CD14-positive monocyte (primary cell): ENCODE measurements around the gene RDH12. TPM values are rescaled to one million over a fixed set of nuclear protein-coding genes. Genes with fewer than 3 reads are reported as not detected.

Experiments
- DNase-seq, 3 donors: peaks; one replicate each; pipeline ENCODE4 v3.0.0-alpha.2; 2011 to 2022
- H2AFZ ChIP-seq: 2 replicates; pipeline ENCODE4 v1.6.0; 2012; ENCODE audit warnings: mild to moderate bottlenecking, low read depth, low read length, inconsistent platforms; ENCODE audit not compliant: insufficient read depth, poor library complexity, severe bottlenecking
- H3K27ac ChIP-seq, 2 donors: 1 replicate in 1 of 2; 2 replicates in 1 of 2; pipeline ENCODE4 v1.5.1; 2012 to 2013; ENCODE audit warnings: low read length in 2 of 2, control low read depth in 1 of 2, inconsistent platforms in 1 of 2, low read depth in 1 of 2, mild to moderate bottlenecking in 1 of 2
- H3K27me3 ChIP-seq, 2 donors: one replicate each; pipeline versions ENCODE4 v1.6.0 to v1.6.1; 2011 to 2013; ENCODE audit warnings: low read length in 2 of 2; ENCODE audit not compliant: control insufficient read depth in 2 of 2, insufficient read depth in 2 of 2
- H3K36me3 ChIP-seq, 2 donors: replicated peaks in 1 of 2; 1 replicate in 1 of 2; 2 replicates in 1 of 2; pipeline versions ENCODE4 v1.5.1 to v1.6.1; 2012 to 2013; ENCODE audit warnings: low read length in 2 of 2, control low read depth in 1 of 2, inconsistent platforms in 1 of 2, mild to moderate bottlenecking in 1 of 2; ENCODE audit not compliant: insufficient read depth in 2 of 2, control insufficient read depth in 1 of 2
- H3K4me1 ChIP-seq, 2 donors: 1 replicate in 1 of 2; 2 replicates in 1 of 2; pipeline versions ENCODE4 v1.5.1 to v1.6.1; 2012 to 2013; ENCODE audit warnings: low read length in 2 of 2, control low read depth in 1 of 2, inconsistent platforms in 1 of 2, mild to moderate bottlenecking in 1 of 2, moderate library complexity in 1 of 2; ENCODE audit not compliant: insufficient read depth in 2 of 2, control insufficient read depth in 1 of 2
- H3K4me2 ChIP-seq: replicated peaks from 2 replicates; pipeline ENCODE3; 2012; ENCODE audit warnings: low read length, moderate library complexity, mild to moderate bottlenecking; ENCODE audit not compliant: poor library complexity, severe bottlenecking; ENCODE audit errors: extremely low read depth
- H3K4me3 ChIP-seq, 3 experiments: fragments of 200-600 bp in 1 of 3; sonication (generic) in 1 of 3; replicated peaks in 1 of 3; 1 replicate in 2 of 3; 2 replicates in 1 of 3; pipeline ENCODE4 v1.5.1; 2011 to 2013; ENCODE audit warnings: low read length in 3 of 3, mild to moderate bottlenecking in 3 of 3, control low read depth in 2 of 3, low read depth in 2 of 3, inconsistent platforms in 1 of 3, moderate library complexity in 1 of 3
- H3K79me2 ChIP-seq: 2 replicates; pipeline ENCODE4 v1.6.0; 2012; ENCODE audit warnings: mild to moderate bottlenecking, control low read depth, inconsistent platforms, low read length, moderate library complexity; ENCODE audit not compliant: insufficient read depth
- H3K9ac ChIP-seq: 2 replicates; pipeline ENCODE4 v1.6.0; 2017; ENCODE audit warnings: low read length, mild to moderate bottlenecking; ENCODE audit not compliant: insufficient read depth, poor library complexity, severe bottlenecking
- H3K9me3 ChIP-seq, 2 donors: replicated peaks in 1 of 2; 1 replicate in 1 of 2; 2 replicates in 1 of 2; pipeline versions ENCODE4 v1.5.1 to v1.6.1; 2012 to 2013; ENCODE audit warnings: low read length in 2 of 2, control low read depth in 1 of 2; ENCODE audit not compliant: control insufficient read depth in 1 of 2, insufficient read depth in 1 of 2
- H4K20me1 ChIP-seq: 2 replicates; pipeline ENCODE4 v1.6.0; 2012; ENCODE audit warnings: mild to moderate bottlenecking, low read length, control low read depth, moderate library complexity; ENCODE audit not compliant: insufficient read depth
- H3K27ac Mint-ChIP-seq, 7 donors: one replicate each; pipeline ENCODE4 v1.8.0; 2020; ENCODE audit warnings: mild to moderate bottlenecking in 7 of 7, mixed read lengths in 7 of 7, moderate library complexity in 6 of 7, inconsistent platforms in 2 of 7
- H3K27me3 Mint-ChIP-seq, 3 donors: one replicate each; pipeline ENCODE4 v1.8.0; 2021 to 2022; ENCODE audit warnings: low read depth in 3 of 3, mild to moderate bottlenecking in 3 of 3, mixed read lengths in 3 of 3, moderate library complexity in 3 of 3, inconsistent platforms in 1 of 3
- H3K36me3 Mint-ChIP-seq, 2 donors: one replicate each; pipeline ENCODE4 v1.8.0; 2020; ENCODE audit warnings: mixed read lengths in 2 of 2, inconsistent platforms in 1 of 2, mild to moderate bottlenecking in 1 of 2
- H3K4me1 Mint-ChIP-seq: one replicate; pipeline ENCODE4 v1.8.0; 2020; ENCODE audit warnings: mild to moderate bottlenecking, mixed read lengths
- H3K4me3 Mint-ChIP-seq, 2 donors: one replicate each; pipeline ENCODE4 v1.8.0; 2020; ENCODE audit warnings: mild to moderate bottlenecking in 2 of 2, mixed read lengths in 2 of 2, moderate library complexity in 1 of 2
- H3K9me3 Mint-ChIP-seq, 7 donors: one replicate each; pipeline ENCODE4 v1.8.0; 2020 to 2022; ENCODE audit warnings: mixed read lengths in 7 of 7, mild to moderate bottlenecking in 6 of 7, moderate library complexity in 6 of 7, inconsistent platforms in 2 of 7
- WGBS: methylation state at CpG from one replicate; pipeline ENCODE4 v1.1.5; 2013; ENCODE audit warnings: missing lambda C conversion rate; ENCODE audit not compliant: insufficient coverage; 5-methylcytosine and 5-hydroxymethylcytosine counted together
- intact Hi-C, 2 donors: fragments of 100-400 bp; cut with micrococcal nuclease; formaldehyde crosslinking; loops; one replicate each; pipeline versions ENCODE4 v1.15.0 to v1.15.1; 2023
- polyA plus RNA-seq, 3 donors: library from polyadenylated mRNA; depleted of rRNA in 1 of 3; unstranded in 2 of 3; stranded (reverse) in 1 of 3; fragments of 300-500 nt in 2 of 3; fragments of >200 nt in 1 of 3; fragmentation: Illumina TruSeq in 2 of 3; gene quantifications; 1 replicate in 2 of 3; 2 replicates in 1 of 3; pipeline ENCODE4 v1.2.3, GENCODE V29; 2012 to 2021
- TF ChIP-seq, protein P1 (sequence below): fragments of 200-600 bp; IDR thresholded peaks from one replicate; pipeline ENCODE4 v1.8.0; 2022; ENCODE audit warnings: antibody characterized with exemption, mild to moderate bottlenecking

Gene RDH12
- polyA plus RNA-seq, 3 donors: 0.17 TPM; not detected in 2

DNA sequence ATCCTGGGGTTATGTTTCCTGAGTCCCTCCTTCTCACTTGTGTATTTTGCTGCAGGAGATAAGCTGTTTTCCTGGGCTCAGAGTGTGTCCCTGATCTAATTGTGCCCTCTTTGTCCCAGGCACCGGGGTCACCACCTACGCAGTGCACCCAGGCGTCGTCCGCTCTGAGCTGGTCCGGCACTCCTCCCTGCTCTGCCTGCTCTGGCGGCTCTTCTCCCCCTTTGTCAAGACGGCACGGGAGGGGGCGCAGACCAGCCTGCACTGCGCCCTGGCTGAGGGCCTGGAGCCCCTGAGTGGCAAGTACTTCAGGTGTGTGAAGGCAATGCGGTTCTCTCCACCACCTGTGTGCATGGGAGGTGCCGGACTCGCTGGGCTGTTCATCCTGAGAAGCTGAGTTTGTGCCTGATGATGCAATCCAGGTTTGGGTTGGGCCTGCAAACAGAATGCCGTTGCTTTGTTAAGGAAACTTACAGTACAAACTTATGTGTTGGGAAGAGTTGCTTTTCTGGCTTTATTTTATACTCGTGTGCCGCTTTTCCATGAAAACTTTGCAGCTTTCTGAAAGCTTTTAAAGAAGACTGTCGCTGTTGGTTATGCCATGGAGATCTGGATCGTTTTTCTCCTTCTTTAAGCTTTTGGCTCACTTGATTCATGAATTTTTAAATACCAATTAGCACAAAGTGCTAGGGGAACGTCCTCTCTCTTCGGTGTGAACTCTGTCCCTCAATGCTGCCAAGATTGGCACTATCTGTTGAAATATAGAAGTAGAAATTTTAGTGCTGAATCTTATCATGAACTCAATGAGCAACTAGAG, 27.6 kb downstream of the RDH12 start:
- 92% methylated on average over 16 of the region's 21 CpGs for WGBS
- Mint-ChIP-seq H3K4me3 (no peak overlapping the region), H3K36me3 (no peaks in the 10 kb centered on the region)

DNA sequence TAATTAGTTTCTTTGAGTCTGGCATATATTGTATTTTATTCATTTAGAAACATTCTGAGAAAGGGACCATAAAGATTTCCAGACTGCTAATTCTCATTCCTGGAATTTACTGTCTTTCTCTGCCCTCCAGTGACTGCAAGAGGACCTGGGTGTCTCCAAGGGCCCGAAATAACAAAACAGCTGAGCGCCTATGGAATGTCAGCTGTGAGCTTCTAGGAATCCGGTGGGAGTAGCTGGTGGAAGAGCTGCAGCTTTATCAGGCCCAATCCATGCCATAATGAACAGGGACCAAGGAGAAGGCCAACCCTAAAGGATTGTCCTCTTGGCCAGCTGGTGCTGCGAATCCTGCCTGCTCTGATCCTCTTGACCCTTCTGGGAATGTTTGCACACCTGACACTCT, 31.9 kb downstream of the RDH12 start:
- H3K9ac ChIP-seq: no peak overlapping the region
- 96% methylated on average over 4 of the region's 4 CpGs for WGBS

More for the DNA sequence above, 27.6 kb downstream of the RDH12 start:
- no peak overlapping the region for H3K27ac ChIP-seq
- no peak overlapping the region for H3K27ac Mint-ChIP-seq
- TF ChIP-seq, protein P1, sequence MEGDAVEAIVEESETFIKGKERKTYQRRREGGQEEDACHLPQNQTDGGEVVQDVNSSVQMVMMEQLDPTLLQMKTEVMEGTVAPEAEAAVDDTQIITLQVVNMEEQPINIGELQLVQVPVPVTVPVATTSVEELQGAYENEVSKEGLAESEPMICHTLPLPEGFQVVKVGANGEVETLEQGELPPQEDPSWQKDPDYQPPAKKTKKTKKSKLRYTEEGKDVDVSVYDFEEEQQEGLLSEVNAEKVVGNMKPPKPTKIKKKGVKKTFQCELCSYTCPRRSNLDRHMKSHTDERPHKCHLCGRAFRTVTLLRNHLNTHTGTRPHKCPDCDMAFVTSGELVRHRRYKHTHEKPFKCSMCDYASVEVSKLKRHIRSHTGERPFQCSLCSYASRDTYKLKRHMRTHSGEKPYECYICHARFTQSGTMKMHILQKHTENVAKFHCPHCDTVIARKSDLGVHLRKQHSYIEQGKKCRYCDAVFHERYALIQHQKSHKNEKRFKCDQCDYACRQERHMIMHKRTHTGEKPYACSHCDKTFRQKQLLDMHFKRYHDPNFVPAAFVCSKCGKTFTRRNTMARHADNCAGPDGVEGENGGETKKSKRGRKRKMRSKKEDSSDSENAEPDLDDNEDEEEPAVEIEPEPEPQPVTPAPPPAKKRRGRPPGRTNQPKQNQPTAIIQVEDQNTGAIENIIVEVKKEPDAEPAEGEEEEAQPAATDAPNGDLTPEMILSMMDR: no peak
- peaks cover 3 to 4% (median 3%) of the 10 kb centered on the region in 3 donors for H3K27me3 Mint-ChIP-seq
- H4K20me1 ChIP-seq: no peaks in the 10 kb centered on the region
- H3K79me2 ChIP-seq: no peaks in the 10 kb centered on the region
- intact Hi-C loops: no loop called here
- H3K9me3 ChIP-seq: no peaks in the 10 kb centered on the region
- H3K4me3 ChIP-seq: no peak overlapping the region
- no peak overlapping the region for H2AFZ ChIP-seq
- H3K9ac ChIP-seq: no peak overlapping the region
- H3K4me1 ChIP-seq: no peaks in the 10 kb centered on the region
- H3K4me2 ChIP-seq: no peak overlapping the region
- DNase-seq: no peak
- peaks cover 0 to 2% of the 10 kb centered on the region in 2 donors for H3K27me3 ChIP-seq
- no peaks in the 10 kb centered on the region for H3K36me3 ChIP-seq
- H3K9me3 Mint-ChIP-seq: peaks cover 0 to 5% (median 0%) of the 10 kb centered on the region in 7 donors
- H3K4me1 Mint-ChIP-seq: no peaks in the 10 kb centered on the region

More for the DNA sequence above, 31.9 kb downstream of the RDH12 start:
- H3K4me1 Mint-ChIP-seq: no peaks in the 10 kb centered on the region
- Histone ChIP-seq H3K27me3 (no peaks in the 10 kb centered on the region), H3K4me3 (no peak overlapping the region), H3K4me2 (no peak overlapping the region), H3K79me2 (no peaks in the 10 kb centered on the region), H3K4me1 (no peaks in the 10 kb centered on the region), H3K9me3 (no peaks in the 10 kb centered on the region), H2AFZ (no peak overlapping the region), H3K36me3 (no peaks in the 10 kb centered on the region), H4K20me1 (no peaks in the 10 kb centered on the region), H3K27ac (no peak overlapping the region)
- DNase-seq: no peak
- TF ChIP-seq, protein P1: no peak
- no peak overlapping the region for H3K27ac Mint-ChIP-seq
- H3K4me3 Mint-ChIP-seq: no peak overlapping the region
- no peaks in the 10 kb centered on the region for H3K36me3 Mint-ChIP-seq
- intact Hi-C loops: no loop called here
- peaks cover 1 to 6% (median 3%) of the 10 kb centered on the region in 3 donors for H3K27me3 Mint-ChIP-seq
- H3K9me3 Mint-ChIP-seq: peaks cover 0 to 2% (median 0%) of the 10 kb centered on the region in 7 donors
